Activated CD4-positive, CD25-positive, alpha-beta regulatory T cell (primary cell): ENCODE measurements around the gene GFPT2.

ENCODE experiments used
- DNase-seq, 4 experiments: peaks; one replicate each; lab custom pipeline; 2025; lab: John Stamatoyannopoulos, UW

Gene GFPT2

GRCh38 chr5:180353048-180353979 lies at the start of gene GFPT2:
Gene GFPT2 (minus strand): TSS chr5:180353336. CDS start chr5:180353217, 119 bp downstream.
- DNase-seq: peak; percentile 40 to 52 (median 44)

GRCh38 chr5:180402716-180403115 lies 49.6 kb upstream of the GFPT2 start:
- DNase-seq: no peak

- DNase-seq: no peak
Measured at GRCh38 chr5:180401229-180401907, 48.2 kb upstream of the GFPT2 start.

GRCh38 chr5:180400416-180400815 lies 47.3 kb upstream of the GFPT2 start:
- DNase-seq: no peak

- DNase-seq: no peak
Measured at GRCh38 chr5:180399401-180400215, 46.5 kb upstream of the GFPT2 start.

GRCh38 chr5:180396926-180397325 lies 43.8 kb upstream of the GFPT2 start:
- no peak for DNase-seq

GRCh38 chr5:180395540-180396274 lies 42.6 kb upstream of the GFPT2 start:
- DNase-seq: no peak

GRCh38 chr5:180394031-180394636 lies 41.0 kb upstream of the GFPT2 start:
- DNase-seq: no peak

GRCh38 chr5:180391276-180391675 lies 38.1 kb upstream of the GFPT2 start:
- no peak for DNase-seq

GRCh38 chr5:180390441-180391190 lies 37.5 kb upstream of the GFPT2 start:
- no peak for DNase-seq

GRCh38 chr5:180389252-180390101 lies 36.3 kb upstream of the GFPT2 start:
- no peak for DNase-seq

- DNase-seq: no peak
Measured at GRCh38 chr5:180387798-180388197, 34.7 kb upstream of the GFPT2 start.

- DNase-seq: no peak
Measured at GRCh38 chr5:180382926-180383325, 29.8 kb upstream of the GFPT2 start.

- no peak for DNase-seq
Measured at GRCh38 chr5:180381851-180382480, 28.8 kb upstream of the GFPT2 start.

- DNase-seq: no peak
Measured at GRCh38 chr5:180381428-180381827, 28.3 kb upstream of the GFPT2 start.

- DNase-seq: no peak
Measured at GRCh38 chr5:180380856-180381255, 27.7 kb upstream of the GFPT2 start.

- DNase-seq: no peak
Measured at GRCh38 chr5:180380441-180380840, 27.3 kb upstream of the GFPT2 start.

- no peak for DNase-seq
Measured at GRCh38 chr5:180379355-180380070, 26.4 kb upstream of the GFPT2 start.
